HUES48 (cell line): ENCODE measurements around the gene KIF26B.

Experiments
- H3K27ac ChIP-seq: one replicate; pipeline ENCODE4 v1.7.0; 2013; ENCODE audit warnings: low read depth, low read length, inconsistent platforms
- H3K27me3 ChIP-seq: 2 replicates; pipeline ENCODE4 v1.6.1; 2013; ENCODE audit warnings: mild to moderate bottlenecking, low read length; ENCODE audit not compliant: control insufficient read depth, insufficient read depth
- H3K36me3 ChIP-seq: 2 replicates; pipeline ENCODE4 v1.6.1; 2013; ENCODE audit warnings: low read length; ENCODE audit not compliant: control insufficient read depth, insufficient read depth
- H3K4me1 ChIP-seq: 2 replicates; pipeline ENCODE4 v1.6.1; 2013; ENCODE audit warnings: mild to moderate bottlenecking, low read length; ENCODE audit not compliant: control insufficient read depth, insufficient read depth
- H3K4me3 ChIP-seq: 2 replicates; pipeline ENCODE4 v1.5.1; 2013; ENCODE audit warnings: mild to moderate bottlenecking, low read depth, low read length
- H3K9ac ChIP-seq: 2 replicates; pipeline ENCODE4 v1.6.1; 2013; ENCODE audit warnings: mild to moderate bottlenecking, low read depth, low read length, moderate library complexity
- H3K9me3 ChIP-seq: 2 replicates; pipeline ENCODE4 v1.6.1; 2013; ENCODE audit warnings: low read length; ENCODE audit not compliant: control insufficient read depth, insufficient read depth

The KIF26B gene

GRCh38 chr1:245677461-245678240 is 522.9 kb downstream of the KIF26B start:
- no peak overlapping the region for H3K4me3 ChIP-seq
- no peaks in the 10 kb centered on the region for H3K36me3 ChIP-seq
- H3K27me3 ChIP-seq = no peaks in the 10 kb centered on the region
- H3K4me1 ChIP-seq = no peaks in the 10 kb centered on the region
- H3K9ac ChIP-seq = no peak overlapping the region
- no peak overlapping the region for H3K27ac ChIP-seq
- no peaks in the 10 kb centered on the region for H3K9me3 ChIP-seq

- Histone ChIP-seq H3K36me3 (no peaks in the 10 kb centered on the region), H3K4me1 (no peaks in the 10 kb centered on the region), H3K27me3 (no peaks in the 10 kb centered on the region), H3K27ac (no peak overlapping the region), H3K9ac (no peak overlapping the region), H3K4me3 (no peak overlapping the region), H3K9me3 (no peaks in the 10 kb centered on the region)
Measured at GRCh38 chr1:245678860-245679411, 524.2 kb downstream of the KIF26B start.

GRCh38 chr1:245679821-245680780 is 525.3 kb downstream of the KIF26B start:
- Histone ChIP-seq H3K9me3 (no peaks in the 10 kb centered on the region), H3K27ac (no peak overlapping the region), H3K4me3 (no peak overlapping the region), H3K36me3 (no peaks in the 10 kb centered on the region), H3K4me1 (no peaks in the 10 kb centered on the region), H3K27me3 (no peaks in the 10 kb centered on the region), H3K9ac (no peak overlapping the region)

- no peak overlapping the region for H3K9ac ChIP-seq
- H3K9me3 ChIP-seq = no peaks in the 10 kb centered on the region
- H3K27ac ChIP-seq = no peak overlapping the region
- H3K27me3 ChIP-seq = no peaks in the 10 kb centered on the region; the same call in 1 of the 2 replicates
- H3K4me1 ChIP-seq = no peaks in the 10 kb centered on the region
- H3K4me3 ChIP-seq = no peak overlapping the region
- no peaks in the 10 kb centered on the region for H3K36me3 ChIP-seq
Measured at GRCh38 chr1:245682638-245683628, 528.1 kb downstream of the KIF26B start.

GRCh38 chr1:245683676-245684075 is 528.9 kb downstream of the KIF26B start:
- Histone ChIP-seq H3K9ac (no peak overlapping the region), H3K4me1 (no peaks in the 10 kb centered on the region), H3K27me3 (no peaks in the 10 kb centered on the region; the same call in 1 of the 2 replicates), H3K9me3 (no peaks in the 10 kb centered on the region), H3K4me3 (no peak overlapping the region), H3K27ac (no peak overlapping the region), H3K36me3 (no peaks in the 10 kb centered on the region)

- no peak overlapping the region for H3K9ac ChIP-seq
- no peak overlapping the region for H3K27ac ChIP-seq
- no peaks in the 10 kb centered on the region for H3K9me3 ChIP-seq
- no peaks in the 10 kb centered on the region for H3K36me3 ChIP-seq
- H3K4me3 ChIP-seq = no peak overlapping the region
- no peaks in the 10 kb centered on the region; the same call in 1 of the 2 replicates for H3K27me3 ChIP-seq
- no peaks in the 10 kb centered on the region for H3K4me1 ChIP-seq
Measured at GRCh38 chr1:245684166-245684565, 529.4 kb downstream of the KIF26B start.

GRCh38 chr1:245684571-245684970 is 529.8 kb downstream of the KIF26B start:
- Histone ChIP-seq H3K9me3 (no peaks in the 10 kb centered on the region), H3K9ac (no peak overlapping the region), H3K27me3 (no peaks in the 10 kb centered on the region; the same call in 1 of the 2 replicates), H3K27ac (no peak overlapping the region), H3K36me3 (no peaks in the 10 kb centered on the region), H3K4me3 (no peak overlapping the region), H3K4me1 (no peaks in the 10 kb centered on the region)

- H3K9me3 ChIP-seq = no peaks in the 10 kb centered on the region
- no peak overlapping the region for H3K4me3 ChIP-seq
- no peaks in the 10 kb centered on the region; the same call in 1 of the 2 replicates for H3K27me3 ChIP-seq
- H3K4me1 ChIP-seq = no peaks in the 10 kb centered on the region
- H3K27ac ChIP-seq = no peak overlapping the region
- no peaks in the 10 kb centered on the region for H3K36me3 ChIP-seq
- H3K9ac ChIP-seq = no peak overlapping the region
Measured at GRCh38 chr1:245685111-245685810, 530.5 kb downstream of the KIF26B start.

- Histone ChIP-seq H3K36me3 (no peaks in the 10 kb centered on the region), H3K27me3 (no peaks in the 10 kb centered on the region; the same call in 1 of the 2 replicates), H3K9ac (no peak overlapping the region), H3K4me1 (no peaks in the 10 kb centered on the region), H3K27ac (no peak overlapping the region), H3K9me3 (no peaks in the 10 kb centered on the region), H3K4me3 (no peak overlapping the region)
Measured at GRCh38 chr1:245686006-245686405, 531.2 kb downstream of the KIF26B start.
